Endothelial cell of umbilical vein (primary cell): ENCODE measurements around the gene TNPO2. TPM values are rescaled to one million over a fixed set of nuclear protein-coding genes. Genes with fewer than 3 reads are reported as not detected.

Source experiments
- BruUV-seq: library from RNA; stranded (reverse); fragments of 400-500 nt; replicated peaks from 2 replicates; lab custom pipeline; 2021; lab: Mats Ljungman, UMichigan
- CTCF ChIA-PET: fragments of 300-600, 350-600 bp; sonication (Branson Sonifier 250); formaldehyde crosslinking; loops from one replicate; lab custom pipeline; 2021; ENCODE audit warnings: antibody characterized with exemption, inconsistent platforms; lab: Charles Lee
- POLR2A ChIA-PET: fragments of 300-600, 350-600 bp; sonication (Branson Sonifier 250); formaldehyde crosslinking; loops from one replicate; lab custom pipeline; 2021; ENCODE audit warnings: antibody characterized with exemption, inconsistent platforms; lab: Charles Lee
- DNase-seq: peaks from one replicate; pipeline ENCODE4 v3.0.0-alpha.2; 2011; ENCODE audit warnings: low read depth, low spot score
- FAIRE-seq: peaks from 2 replicates; lab custom pipeline; 2011; peaks lifted over from hg19 to GRCh38; lab: Jason Lieb, UNC
- H2AFZ ChIP-seq: 2 replicates; pipeline ENCODE4 v1.6.0; 2012; ENCODE audit warnings: low read depth, low read length, control low read depth, inconsistent platforms
- H3K27ac ChIP-seq: 2 replicates; pipeline ENCODE4 v1.5.1; 2011; ENCODE audit warnings: low read depth, mild to moderate bottlenecking, control low read depth, low read length, moderate library complexity; ENCODE audit not compliant: insufficient read depth
- H3K27me3 ChIP-seq, 2 experiments: 2 replicates each; pipeline versions ENCODE4 v1.6.0 to v1.6.1; 2011; ENCODE audit warnings: low read length in 2 of 2, mixed read lengths in 1 of 2; ENCODE audit not compliant: control insufficient read depth in 2 of 2, insufficient read depth in 2 of 2
- H3K36me3 ChIP-seq, 2 experiments: 2 replicates in 1 of 2; 3 replicates in 1 of 2; pipeline ENCODE4 v1.5.1; 2011; ENCODE audit warnings: low read length in 2 of 2, mild to moderate bottlenecking in 1 of 2, moderate library complexity in 1 of 2; ENCODE audit not compliant: control insufficient read depth in 2 of 2, insufficient read depth in 2 of 2; ENCODE audit errors: extremely low read depth in 1 of 2
- H3K4me1 ChIP-seq: 3 replicates; pipeline ENCODE4 v1.5.1; 2011; ENCODE audit warnings: mild to moderate bottlenecking, low read length; ENCODE audit not compliant: control insufficient read depth, insufficient read depth; ENCODE audit errors: extremely low read depth
- H3K4me2 ChIP-seq: 2 replicates; pipeline ENCODE4 v1.6.1; 2011; ENCODE audit warnings: low read length, control low read depth, mixed read lengths; ENCODE audit not compliant: insufficient read depth
- H3K4me3 ChIP-seq, 3 experiments: fragments of 200-600 bp in 1 of 3; sonication (generic), shearing (Covaris generic) in 1 of 3; replicated peaks in 1 of 3; 2 replicates each; pipeline ENCODE4 v1.5.1; 2011 to 2016; ENCODE audit warnings: control low read depth in 3 of 3, low read length in 3 of 3, mild to moderate bottlenecking in 2 of 3, inconsistent platforms in 1 of 3, low read depth in 1 of 3, moderate library complexity in 1 of 3; ENCODE audit not compliant: insufficient read depth in 1 of 3
- H3K79me2 ChIP-seq: 2 replicates; pipeline ENCODE4 v1.6.0; 2012; ENCODE audit warnings: low read length, inconsistent platforms; ENCODE audit not compliant: control insufficient read depth, insufficient read depth
- H3K9ac ChIP-seq: replicated peaks from 2 replicates; pipeline ENCODE3; 2011; ENCODE audit warnings: low read length, control low read depth; ENCODE audit not compliant: insufficient read depth; ENCODE audit errors: extremely low read depth
- H3K9me1 ChIP-seq: replicated peaks from 3 replicates; pipeline ENCODE4 v1.6.0; 2011; ENCODE audit warnings: mild to moderate bottlenecking, low read length; ENCODE audit not compliant: control insufficient read depth, insufficient read depth; ENCODE audit errors: extremely low read depth
- H3K9me3 ChIP-seq: replicated peaks from 2 replicates; pipeline ENCODE4 v1.5.1; 2012; ENCODE audit warnings: low read length, inconsistent platforms; ENCODE audit not compliant: control insufficient read depth, insufficient read depth
- H4K20me1 ChIP-seq: replicated peaks from 2 replicates; pipeline ENCODE3; 2011; ENCODE audit warnings: mild to moderate bottlenecking, low read length; ENCODE audit not compliant: control insufficient read depth, insufficient read depth; ENCODE audit errors: extremely low read depth
- FOS ChIP-seq: IDR thresholded peaks from 2 replicates; pipeline ENCODE4 v1.6.1; 2011; ENCODE audit warnings: mild to moderate bottlenecking, low read length, moderate library complexity, borderline replicate concordance; ENCODE audit not compliant: insufficient read depth
- GATA2 ChIP-seq: IDR thresholded peaks from 2 replicates; pipeline ENCODE4 v1.7.0; 2011; ENCODE audit warnings: low read depth, mild to moderate bottlenecking, moderate library complexity, mixed read lengths, low read length; ENCODE audit not compliant: insufficient read length, insufficient read depth
- JUN ChIP-seq: IDR thresholded peaks from 2 replicates; pipeline ENCODE4 v1.6.1; 2011; ENCODE audit warnings: borderline replicate concordance, low read depth; ENCODE audit not compliant: insufficient read length, insufficient read depth
- MYC ChIP-seq: IDR thresholded peaks from one replicate; pipeline ENCODE4 v1.6.1; 2011; ENCODE audit warnings: mild to moderate bottlenecking, low read depth, low read length
- POLR2A ChIP-seq: IDR thresholded peaks from 2 replicates; pipeline ENCODE4 v1.6.1; 2012; ENCODE audit warnings: low read depth, mild to moderate bottlenecking, control low read depth, low read length
- POLR2AphosphoS5 ChIP-seq: IDR thresholded peaks from 2 replicates; pipeline ENCODE4 v1.6.1; 2012; ENCODE audit warnings: low read depth, mild to moderate bottlenecking, control low read depth, low read length, moderate library complexity; ENCODE audit not compliant: insufficient read depth
- dilution Hi-C: fragments of 300-500 bp; cut with MboI; formaldehyde crosslinking; loops from one replicate; pipeline ENCODE4 v1.15.0; 2019; ENCODE audit warnings: low sequenced_read_pairs; ENCODE audit not compliant: extremely low pct_ligation_motif_present
- intact Hi-C: fragments of 100-400 bp; cut with micrococcal nuclease; formaldehyde crosslinking; loops from one replicate; pipeline ENCODE4 v1.10.0; 2022
- polyA plus RNA-seq, 4 experiments: library from polyadenylated mRNA; depleted of rRNA in 3 of 4; stranded (reverse) in 3 of 4; unstranded in 1 of 4; fragments of >200 nt; gene quantifications; 2 replicates each; pipeline versions ENCODE4 v1.2.1 to v1.2.3, GENCODE V29; 2011 to 2012; ENCODE audit warnings: missing spikeins in 1 of 4
- total RNA-seq: library from RNA; stranded (reverse); gene quantifications from 2 replicates; pipeline ENCODE4 v1.2.3, GENCODE V29; 2021
- TF ChIP-seq, protein P1 (sequence below): IDR thresholded peaks from 2 replicates; pipeline ENCODE4 v1.6.1; 2011; ENCODE audit not compliant: insufficient read depth, insufficient read length

Gene TNPO2
- total and polyA plus RNA-seq, 2 donors (not counting 3 experiments of a cell fraction or from before 2014, with no cell fraction given) = 94.5 to 98.8 TPM

DNA sequence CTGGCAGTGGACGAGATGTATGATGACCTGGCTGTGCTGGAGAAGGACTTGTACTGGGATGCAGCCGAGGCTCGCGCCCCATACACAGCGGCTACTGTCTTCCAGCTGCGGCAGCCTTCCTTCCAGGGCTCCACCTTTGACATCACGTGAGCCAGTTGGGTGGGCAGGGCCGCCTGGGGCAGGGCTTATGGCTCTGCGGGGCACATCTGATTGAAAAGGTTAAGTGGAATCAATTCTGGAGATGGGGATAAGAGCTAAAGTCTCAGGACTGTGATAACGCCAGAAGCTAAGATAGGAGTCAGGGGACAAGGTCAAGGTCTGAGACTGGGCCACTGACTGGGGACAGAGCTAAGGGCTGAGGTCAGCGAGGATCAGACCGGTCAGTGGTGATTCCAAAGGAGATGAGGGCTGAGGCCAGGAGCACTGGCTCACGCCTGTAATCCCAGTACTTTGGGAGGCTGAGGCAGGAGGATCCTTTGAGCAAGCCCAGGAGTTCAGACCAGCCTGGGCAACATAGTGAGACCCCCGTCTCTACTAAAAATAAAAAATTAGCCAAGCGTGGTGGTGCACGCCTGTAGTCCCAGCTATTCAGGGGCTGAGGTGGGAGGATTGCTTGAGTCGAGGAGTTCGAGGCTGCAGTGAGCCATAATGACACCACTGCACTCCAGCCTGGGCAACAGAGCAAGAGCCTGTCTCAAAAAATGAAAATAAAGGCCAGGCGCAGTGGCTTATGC is 32.6 kb upstream of the TNPO2 start:
- H3K4me2 ChIP-seq = no peak overlapping the region

DNA sequence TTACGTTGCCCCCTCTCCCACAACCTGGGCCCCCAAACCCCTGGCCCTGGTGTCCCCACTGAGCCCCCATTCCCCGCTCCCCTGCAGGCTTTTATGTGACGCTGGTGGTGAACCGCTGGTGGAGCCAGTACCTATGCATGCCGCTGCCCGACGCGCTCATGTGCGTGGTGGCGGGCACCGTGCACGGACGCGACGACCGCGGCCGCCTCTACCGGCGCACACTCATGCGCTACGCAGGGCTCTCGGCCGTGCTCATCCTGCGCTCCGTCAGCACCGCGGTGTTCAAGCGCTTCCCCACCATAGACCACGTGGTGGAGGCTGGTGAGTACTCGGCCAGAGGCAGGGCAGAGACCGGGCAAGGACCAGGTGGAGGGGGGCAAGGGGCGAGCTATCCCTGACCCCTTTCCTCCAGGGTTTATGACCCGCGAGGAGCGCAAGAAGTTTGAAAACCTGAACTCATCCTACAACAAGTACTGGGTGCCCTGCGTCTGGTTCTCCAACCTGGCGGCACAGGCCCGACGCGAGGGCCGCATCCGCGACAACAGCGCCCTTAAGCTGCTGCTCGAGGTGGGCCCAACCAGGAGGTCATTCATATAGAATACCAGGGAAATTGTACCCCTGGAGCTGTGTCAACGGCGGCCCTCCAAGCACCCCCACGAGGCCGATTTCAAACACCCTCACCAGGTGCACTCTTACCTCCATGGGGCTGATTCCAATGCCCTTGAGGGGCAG is 30.9 kb upstream of the TNPO2 start:
- Histone ChIP-seq H3K27ac (no peak overlapping the region), H4K20me1 (no peaks in the 10 kb centered on the region), H3K79me2 (no peaks in the 10 kb centered on the region), H2AFZ (no peak overlapping the region), H3K9me3 (no peaks in the 10 kb centered on the region), H3K4me2 (no peak overlapping the region), H3K9me1 (no peaks in the 10 kb centered on the region), H3K36me3 (no peaks in the 10 kb centered on the region), H3K27me3 (peaks cover 0 to 7% of the 10 kb centered on the region in 2 experiments), H3K9ac (no peak overlapping the region), H3K4me1 (peaks cover 2% of the 10 kb centered on the region), H3K4me3 (no peak overlapping the region)
- TF ChIP-seq FOS = no peak
- no peak for TF ChIP-seq JUN
- TF ChIP-seq POLR2AphosphoS5 = no peak
- TF ChIP-seq MYC = no peak
- TF ChIP-seq, protein P1, sequence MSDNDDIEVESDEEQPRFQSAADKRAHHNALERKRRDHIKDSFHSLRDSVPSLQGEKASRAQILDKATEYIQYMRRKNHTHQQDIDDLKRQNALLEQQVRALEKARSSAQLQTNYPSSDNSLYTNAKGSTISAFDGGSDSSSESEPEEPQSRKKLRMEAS = no peak
- no peak for TF ChIP-seq POLR2A
- no peak for TF ChIP-seq GATA2
- no peak for FAIRE-seq
- POLR2A ChIA-PET = no interaction called here
- intact Hi-C loops (no loop called here), dilution Hi-C loops (no loop called here)
- CTCF ChIA-PET = interaction anchor here (1.1 to 2.0 kb wide), 2 partner anchors 11 to 93 kb away, joined by 6 to 10 read pairs; no protein-coding TSS in a partner anchor
- DNase-seq = no peak
- BruUV-seq = no TSS peak

More for the DNA sequence above, 32.6 kb upstream of the TNPO2 start:
- H3K79me2 ChIP-seq = no peaks in the 10 kb centered on the region
- no peaks in the 10 kb centered on the region for H3K27me3 ChIP-seq
- H3K27ac ChIP-seq = no peak overlapping the region
- H4K20me1 ChIP-seq = no peaks in the 10 kb centered on the region
- H3K9me3 ChIP-seq = no peaks in the 10 kb centered on the region
- dilution Hi-C loops = no loop called here
- POLR2A ChIA-PET = no interaction called here
- DNase-seq = no peak
- H3K4me3 ChIP-seq = no peak overlapping the region
- TF ChIP-seq POLR2A = no peak
- TF ChIP-seq POLR2AphosphoS5 = no peak
- no peak for TF ChIP-seq GATA2
- no peak for TF ChIP-seq FOS
- CTCF ChIA-PET = interaction anchor here (1.7 to 12.6 kb wide), 4 partner anchors 9 to 665 kb away, joined by 4 to 481 read pairs (median 23); no protein-coding TSS in a partner anchor
- no peak overlapping the region for H3K9ac ChIP-seq
- FAIRE-seq = no peak
- no peak overlapping the region for H2AFZ ChIP-seq
- BruUV-seq = no TSS peak
- intact Hi-C loops = loop anchor here (2.0 kb wide), 1 partner anchor 34 kb away; the partner anchor contains the start of gene TNPO2
- H3K4me1 ChIP-seq = no peaks in the 10 kb centered on the region
- H3K36me3 ChIP-seq = no peaks in the 10 kb centered on the region
- H3K9me1 ChIP-seq = no peaks in the 10 kb centered on the region
